Keratinocyte (primary cell): ENCODE measurements around the gene SRCIN1. TPM values are rescaled to one million over a fixed set of nuclear protein-coding genes. Genes with fewer than 3 reads are reported as not detected.

Source experiments
- DNase-seq: peaks from one replicate; pipeline ENCODE4 v3.0.0-alpha.2; 2011; ENCODE audit warnings: low read depth, missing footprints, low spot score
- FAIRE-seq: peaks from 2 replicates; lab custom pipeline; 2011; peaks lifted over from hg19 to GRCh38; lab: Jason Lieb, UNC
- H2AFZ ChIP-seq: 2 replicates; pipeline ENCODE4 v1.6.0; 2012; ENCODE audit warnings: low read length, control low read depth, inconsistent platforms; ENCODE audit not compliant: control insufficient read depth
- H3K27ac ChIP-seq: 2 replicates; pipeline ENCODE4 v1.5.1; 2011; ENCODE audit warnings: low read length; ENCODE audit not compliant: control insufficient read depth, insufficient read depth
- H3K27me3 ChIP-seq: 3 replicates; pipeline ENCODE4 v1.6.0; 2011; ENCODE audit warnings: low read length; ENCODE audit not compliant: control insufficient read depth, insufficient read depth; ENCODE audit errors: extremely low read depth
- H3K36me3 ChIP-seq, 2 experiments: 2 replicates in 1 of 2; 3 replicates in 1 of 2; pipeline ENCODE4 v1.5.1; 2011; ENCODE audit warnings: low read length in 2 of 2, mild to moderate bottlenecking in 1 of 2; ENCODE audit not compliant: control insufficient read depth in 2 of 2, insufficient read depth in 2 of 2; ENCODE audit errors: extremely low read depth in 1 of 2
- H3K4me1 ChIP-seq: 3 replicates; pipeline ENCODE4 v1.5.1; 2011; ENCODE audit warnings: low read length; ENCODE audit not compliant: control insufficient read depth, insufficient read depth; ENCODE audit errors: extremely low read depth
- H3K4me2 ChIP-seq: 3 replicates; pipeline ENCODE4 v1.6.0; 2011; ENCODE audit warnings: low read depth, low read length; ENCODE audit not compliant: control insufficient read depth, insufficient read depth; ENCODE audit errors: extremely low read depth
- H3K4me3 ChIP-seq, 3 experiments: fragments of 200-600 bp in 1 of 3; sonication (generic) in 1 of 3; 2 replicates in 2 of 3; 3 replicates in 1 of 3; pipeline ENCODE4 v1.5.1; 2011 to 2016; ENCODE audit warnings: low read length in 3 of 3, mild to moderate bottlenecking in 3 of 3, control low read depth in 2 of 3, inconsistent platforms in 1 of 3, low read depth in 1 of 3, mixed read lengths in 1 of 3, mixed run types in 1 of 3, moderate library complexity in 1 of 3; ENCODE audit not compliant: control insufficient read depth in 2 of 3, insufficient read depth in 2 of 3; ENCODE audit errors: extremely low read depth in 1 of 3
- H3K79me2 ChIP-seq: 2 replicates; pipeline ENCODE4 v1.6.0; 2012; ENCODE audit warnings: low read length; ENCODE audit not compliant: control insufficient read depth, insufficient read depth
- H3K9ac ChIP-seq: 3 replicates; pipeline ENCODE4 v1.6.0; 2011; ENCODE audit warnings: low read length; ENCODE audit not compliant: control insufficient read depth, insufficient read depth; ENCODE audit errors: extremely low read depth
- H3K9me1 ChIP-seq: 3 replicates; pipeline ENCODE4 v1.6.0; 2011; ENCODE audit warnings: low read length; ENCODE audit not compliant: control insufficient read depth, insufficient read depth; ENCODE audit errors: extremely low read depth
- H3K9me3 ChIP-seq: 2 replicates; pipeline ENCODE4 v1.5.1; 2012; ENCODE audit warnings: low read depth, low read length; ENCODE audit not compliant: control insufficient read depth
- H4K20me1 ChIP-seq: 3 replicates; pipeline ENCODE4 v1.6.0; 2011; ENCODE audit warnings: low read length; ENCODE audit not compliant: control insufficient read depth, insufficient read depth; ENCODE audit errors: extremely low read depth
- CTCF ChIP-seq, 3 experiments: IDR thresholded peaks in 1 of 3; conservative IDR thresholded peaks in 1 of 3; optimal IDR thresholded peaks in 1 of 3; 2 replicates in 2 of 3; 3 replicates in 1 of 3; pipeline versions ENCODE3 to v1.5.1; 2011; ENCODE audit warnings: low read length in 3 of 3, mild to moderate bottlenecking in 3 of 3, moderate library complexity in 2 of 3, control low read depth in 1 of 3, inconsistent platforms in 1 of 3; ENCODE audit not compliant: insufficient read depth in 2 of 3; ENCODE audit errors: extremely low read depth in 1 of 3
- EZH2 ChIP-seq: IDR thresholded peaks from one replicate; pipeline ENCODE4 v1.6.1; 2012; ENCODE audit warnings: inconsistent platforms, mild to moderate bottlenecking, low read length, moderate library complexity
- dilution Hi-C: fragments of 300-500 bp; cut with MboI; formaldehyde crosslinking; loops from one replicate; pipeline ENCODE4 v1.7.0; 2020; ENCODE audit warnings: low sequenced_read_pairs; ENCODE audit not compliant: extremely low pct_ligation_motif_present
- polyA plus RNA-seq, 5 experiments: library from polyadenylated mRNA; depleted of rRNA in 3 of 5; stranded (reverse) in 3 of 5; stranded (forward) in 1 of 5; unstranded in 1 of 5; fragments of >200 nt; gene quantifications; 1 replicate in 1 of 5; 2 replicates in 3 of 5; 3 replicates in 1 of 5; pipeline versions ENCODE4 v1.2.1 to v1.2.3, GENCODE V29; 2011 to 2012; ENCODE audit warnings: missing spikeins in 2 of 5, low read depth in 1 of 5, low replicate concordance in 1 of 5

Gene SRCIN1
- polyA plus RNA-seq, 1 donor (not counting 4 experiments of a cell fraction or from before 2014, with no cell fraction given), result 0.37 TPM

GRCh38 chr17:38542286-38542685 is 63.5 kb downstream of the SRCIN1 start:
- H3K9me1 ChIP-seq, result no peaks in the 10 kb centered on the region
- TF ChIP-seq CTCF (optimal IDR thresholded peaks at IDR 0.05 in 1 of 3, IDR thresholded peaks at IDR 0.05 in 1 of 3, conservative IDR thresholded peaks at IDR 0.05 in 1 of 3; ENCODE audit: extremely low read depth in 1 of 3, insufficient read depth in 2 of 3, low read length in 3 of 3) (no peak), EZH2 (no peak)
- H3K9me3 ChIP-seq, result no peaks in the 10 kb centered on the region
- no peaks in the 10 kb centered on the region for H3K36me3 ChIP-seq
- H3K27ac ChIP-seq, result no peak overlapping the region
- H3K4me1 ChIP-seq, result no peaks in the 10 kb centered on the region
- H3K9ac ChIP-seq, result no peak overlapping the region
- no peaks in the 10 kb centered on the region for H3K79me2 ChIP-seq
- H3K27me3 ChIP-seq, result no peaks in the 10 kb centered on the region
- DNase-seq (no peak), FAIRE-seq (no peak)
- H2AFZ ChIP-seq, result no peak overlapping the region
- H3K4me2 ChIP-seq, result no peak overlapping the region
- dilution Hi-C loops, result no loop called here
- H4K20me1 ChIP-seq, result no peaks in the 10 kb centered on the region
- no peak overlapping the region for H3K4me3 ChIP-seq

- no peaks in the 10 kb centered on the region for H3K9me3 ChIP-seq
- no peak for TF ChIP-seq CTCF (optimal IDR thresholded peaks at IDR 0.05 in 1 of 3, IDR thresholded peaks at IDR 0.05 in 1 of 3, conservative IDR thresholded peaks at IDR 0.05 in 1 of 3; ENCODE audit: extremely low read depth in 1 of 3, insufficient read depth in 2 of 3, low read length in 3 of 3)
- no peak for TF ChIP-seq EZH2
- H3K27ac ChIP-seq, result no peak overlapping the region
- H2AFZ ChIP-seq, result no peak overlapping the region
- H3K4me2 ChIP-seq, result no peak overlapping the region
- H3K9ac ChIP-seq, result no peak overlapping the region
- FAIRE-seq (no peak), DNase-seq (no peak)
- no peaks in the 10 kb centered on the region for H3K79me2 ChIP-seq
- H3K4me3 ChIP-seq, result no peak overlapping the region
- H4K20me1 ChIP-seq, result no peaks in the 10 kb centered on the region
- H3K9me1 ChIP-seq, result no peaks in the 10 kb centered on the region
- no peaks in the 10 kb centered on the region for H3K4me1 ChIP-seq
- dilution Hi-C loops, result no loop called here
- H3K27me3 ChIP-seq, result peaks cover 5% of the 10 kb centered on the region
- no peaks in the 10 kb centered on the region for H3K36me3 ChIP-seq
Measured at GRCh38 chr17:38541281-38541680, 64.5 kb downstream of the SRCIN1 start.
